Heart left ventricle (tissue), 16 donors: Measurements from ENCODE around the gene TACC2. TPM values are rescaled to one million over a fixed set of nuclear protein-coding genes. Genes with fewer than 3 reads are reported as not detected.
A peak's percentile ranks its signal among the peaks of the same experiment; 100 is the strongest.

ENCODE experiments used
- ATAC-seq, 4 donors: fragments of 200-7000 bp; cut with Tn5 transposase; one replicate each; pipeline ENCODE4 v1.9.1; 2020 to 2022; ENCODE audit warnings: moderate library complexity in 4 of 4, mild to moderate bottlenecking in 3 of 4, moderate number of reproducible peaks in 1 of 4
- DNase-seq, 5 donors: peaks; one replicate each; pipeline ENCODE4 v3.0.0-alpha.2; 2020
- H3K27ac ChIP-seq, 12 donors: fragments of 200-600 bp; sonication (generic) in 4 of 12; one replicate each; pipeline versions ENCODE4 v1.5.0 to v1.8.0; 2016 to 2022; ENCODE audit warnings: mild to moderate bottlenecking in 2 of 12
- H3K27me3 ChIP-seq, 9 donors: fragments of 200-600 bp; sonication (generic) in 2 of 9; one replicate each; pipeline versions ENCODE4 v1.5.1 to v1.8.0; 2016 to 2022; ENCODE audit warnings: mild to moderate bottlenecking in 3 of 9
- H3K36me3 ChIP-seq, 9 donors: fragments of 200-600 bp; sonication (generic) in 2 of 9; one replicate each; pipeline versions ENCODE4 v1.5.0 to v1.8.0; 2018 to 2022; ENCODE audit warnings: mild to moderate bottlenecking in 2 of 9
- H3K4me1 ChIP-seq, 12 donors: fragments of 200-600 bp; sonication (generic) in 4 of 12; one replicate each; pipeline versions ENCODE4 v1.5.0 to v1.8.0; 2016 to 2022; ENCODE audit warnings: mild to moderate bottlenecking in 3 of 12
- H3K4me3 ChIP-seq, 12 donors: fragments of 200-600 bp; sonication (generic) in 4 of 12; one replicate each; pipeline versions ENCODE4 v1.5.0 to v1.8.0; 2017 to 2022; ENCODE audit warnings: mild to moderate bottlenecking in 9 of 12, moderate library complexity in 4 of 12
- H3K9me3 ChIP-seq, 12 donors: fragments of 200-600 bp; sonication (generic) in 4 of 12; one replicate each; pipeline versions ENCODE4 v1.5.0 to v1.8.0; 2016 to 2022; ENCODE audit warnings: mild to moderate bottlenecking in 1 of 12
- CTCF ChIP-seq, 12 donors: fragments of 200-600 bp; sonication (generic) in 4 of 12; IDR thresholded peaks; one replicate each; pipeline versions ENCODE4 v1.5.0 to v1.8.0; 2018 to 2022; ENCODE audit warnings: antibody characterized with exemption in 12 of 12, mild to moderate bottlenecking in 5 of 12
- POLR2A ChIP-seq, 2 donors: fragments of 450-650 bp; IDR thresholded peaks; one replicate each; pipeline ENCODE4 v1.6.1; 2017; ENCODE audit warnings: antibody characterized with exemption in 2 of 2, mild to moderate bottlenecking in 2 of 2, moderate library complexity in 2 of 2
- WGBS, 4 donors: extraction: QIAGEN DNeasy Blood & Tissue Kit in 2 of 4; methylation state at CpG; one replicate each; pipeline versions ENCODE4 v1.1.5 to v1.1.7; 2013 to 2018; 5-methylcytosine and 5-hydroxymethylcytosine counted together
- intact Hi-C, 10 donors: fragments of 100-400 bp; cut with DNase I; formaldehyde crosslinking; loops; one replicate each; pipeline versions ENCODE4 v1.11.1 to v1.14.2; 2022
- polyA plus RNA-seq, 2 donors: library from polyadenylated mRNA; stranded (reverse); fragments of 200-250 nt; gene quantifications; one replicate each; pipeline ENCODE4 v1.2.3, GENCODE V29; 2013
- total RNA-seq, 9 donors: library from RNA; depleted of rRNA in 2 of 9; stranded (reverse); fragments of >200 nt in 2 of 9; fragmentation: NEBNext Ultra II Directional in 3 of 9; extraction: Animal tissue kit (Norgen Biotek cat#: 25700) in 3 of 9; gene quantifications; one replicate each; pipeline versions ENCODE4 v1.1.0 to v1.2.4, GENCODE V29; 2016 to 2023
- donor health status: ischemic (EF 13 %, LVEDD 7.1; RV severe dilation, severe dysfunction).
- donor health status: healthy with polysubstance abuse.
- donor health status: DM: no; HTN: yes; CAD: no.
- donor health status: DM: no; HTN: no; CAD: no.
- donor health status: ischemic (EF 25% LVEDD 6.9; RV normal size, moderate dysfunction).
- donor health status: ischemic (EF 25% LVEDD 5.7; RV mildly dilated, moderate dysfunction).
- donor health status: healthy.
- donor health status: DM: yes; HTN: yes; CAD: no.
- donor health status: ischemic (EF 35%, LVEDD 5.7; RV mildly dilated, moderate dysfunction).
- donor health status: nonischemic (EF 11% LVEDD 7.7; RV severe dilation, severe dysfunction).
- donor health status: DM: yes; HTN: yes; CAD: no.
- donor health status: PGD.
- donor health status: ischemic (EF 29% LVEDD 5.4; RV normal size, mild dysfunction).
- donor health status: nonischemic (EF 23%, LVEDD 6.1; RV moderate dilation, normal function).

The TACC2 gene
- total and polyA plus RNA-seq, 11 donors, result 96.7 to 456 (median 294) TPM

GRCh38 chr10:122098924-122099323 is 110.0 kb downstream of the TACC2 start:
- Histone ChIP-seq H3K27me3 (no peaks in the 10 kb centered on the region), H3K9me3 (no peaks in the 10 kb centered on the region), H3K27ac (peak overlapping the region in 6 of 12 donors; percentile 3 to 58 (median 39)), H3K4me1 (peaks cover 0 to 42% (median 20%) of the 10 kb centered on the region in 12 donors), H3K4me3 (no peak overlapping the region), H3K36me3 (peaks cover 0 to 16% (median 3%) of the 10 kb centered on the region in 9 donors)
- intact Hi-C loops, result loop anchor here in 1 of 10 donors (2.0 kb wide), 1 partner anchor 16 kb away; no protein-coding TSS in a partner anchor
- 26 to 31% (median 28%) methylated on average over 6 to 8 of the region's 8 CpGs for WGBS, 4 donors
- ATAC-seq (peak; percentile 31 to 79 (median 40)), DNase-seq (peak in 1 of 5 donors; percentile 46)
- peak in 1 of 2 donors; percentile 14 for TF ChIP-seq POLR2A (IDR thresholded peaks at IDR 0.05)
- TF ChIP-seq CTCF (IDR thresholded peaks at IDR 0.05), result no peak

GRCh38 chr10:122099562-122099961 is 110.6 kb downstream of the TACC2 start:
- H3K27ac ChIP-seq, result peak overlapping the region in 4 of 12 donors; percentile 3 to 58 (median 29)
- no peaks in the 10 kb centered on the region for H3K9me3 ChIP-seq
- H3K4me1 ChIP-seq, result peaks cover 0 to 42% (median 20%) of the 10 kb centered on the region in 12 donors
- H3K4me3 ChIP-seq, result no peak overlapping the region
- TF ChIP-seq CTCF (IDR thresholded peaks at IDR 0.05) (no peak), POLR2A (IDR thresholded peaks at IDR 0.05) (no peak)
- peaks cover 0 to 13% (median under 1%) of the 10 kb centered on the region in 9 donors for H3K36me3 ChIP-seq
- no peaks in the 10 kb centered on the region for H3K27me3 ChIP-seq
- DNase-seq, result no peak
- WGBS, 4 donors, result 63 to 78% (median 71%) methylated on average over 2 of the region's 2 CpGs
- ATAC-seq, result no peak
- intact Hi-C loops, result loop anchor here in 1 of 10 donors (2.0 kb wide), 1 partner anchor 17 kb away; no protein-coding TSS in a partner anchor

- intact Hi-C loops, result no loop called here
- Histone ChIP-seq H3K9me3 (no peaks in the 10 kb centered on the region), H3K27me3 (no peaks in the 10 kb centered on the region), H3K36me3 (peaks cover 0 to 6% (median 0%) of the 10 kb centered on the region in 9 donors), H3K4me1 (peaks cover 0 to 42% (median 20%) of the 10 kb centered on the region in 12 donors), H3K27ac (peak overlapping the region in 4 of 12 donors; percentile 3 to 63 (median 44)), H3K4me3 (no peak overlapping the region)
- peak in 2 of 5 donors; percentile 56 to 58 for DNase-seq
- ATAC-seq, result peak in 3 of 4 donors; percentile 52 to 83 (median 65)
- TF ChIP-seq POLR2A (IDR thresholded peaks at IDR 0.05) (no peak), CTCF (IDR thresholded peaks at IDR 0.05) (no peak)
- 68 to 72% (median 70%) methylated on average over 15 of the region's 15 CpGs for WGBS, 4 donors
These were observed 113.3 kb downstream of the TACC2 start for GRCh38 chr10:122102146-122102868.

- H3K4me3 ChIP-seq, result no peak overlapping the region
- ATAC-seq, result peak in 2 of 4 donors; percentile 4 to 14
- 81 to 93% (median 86%) methylated on average over 3 of the region's 3 CpGs for WGBS, 4 donors
- no peaks in the 10 kb centered on the region for H3K27me3 ChIP-seq
- TF ChIP-seq CTCF (IDR thresholded peaks at IDR 0.05) (no peak), POLR2A (IDR thresholded peaks at IDR 0.05) (no peak)
- intact Hi-C loops, result no loop called here
- H3K27ac ChIP-seq, result peak overlapping the region in 4 of 12 donors; percentile 3 to 63 (median 44)
- DNase-seq, result no peak
- no peaks in the 10 kb centered on the region for H3K9me3 ChIP-seq
- peaks cover 0 to 6% (median 0%) of the 10 kb centered on the region in 9 donors for H3K36me3 ChIP-seq
- H3K4me1 ChIP-seq, result peaks cover 0 to 35% (median 20%) of the 10 kb centered on the region in 12 donors
These were observed 114.0 kb downstream of the TACC2 start for GRCh38 chr10:122102869-122103525.
